Measurements from ENCODE around the gene FARSA.
A peak's percentile ranks its signal among the peaks of the same experiment; 100 is the strongest.

The FARSA gene

DNA sequence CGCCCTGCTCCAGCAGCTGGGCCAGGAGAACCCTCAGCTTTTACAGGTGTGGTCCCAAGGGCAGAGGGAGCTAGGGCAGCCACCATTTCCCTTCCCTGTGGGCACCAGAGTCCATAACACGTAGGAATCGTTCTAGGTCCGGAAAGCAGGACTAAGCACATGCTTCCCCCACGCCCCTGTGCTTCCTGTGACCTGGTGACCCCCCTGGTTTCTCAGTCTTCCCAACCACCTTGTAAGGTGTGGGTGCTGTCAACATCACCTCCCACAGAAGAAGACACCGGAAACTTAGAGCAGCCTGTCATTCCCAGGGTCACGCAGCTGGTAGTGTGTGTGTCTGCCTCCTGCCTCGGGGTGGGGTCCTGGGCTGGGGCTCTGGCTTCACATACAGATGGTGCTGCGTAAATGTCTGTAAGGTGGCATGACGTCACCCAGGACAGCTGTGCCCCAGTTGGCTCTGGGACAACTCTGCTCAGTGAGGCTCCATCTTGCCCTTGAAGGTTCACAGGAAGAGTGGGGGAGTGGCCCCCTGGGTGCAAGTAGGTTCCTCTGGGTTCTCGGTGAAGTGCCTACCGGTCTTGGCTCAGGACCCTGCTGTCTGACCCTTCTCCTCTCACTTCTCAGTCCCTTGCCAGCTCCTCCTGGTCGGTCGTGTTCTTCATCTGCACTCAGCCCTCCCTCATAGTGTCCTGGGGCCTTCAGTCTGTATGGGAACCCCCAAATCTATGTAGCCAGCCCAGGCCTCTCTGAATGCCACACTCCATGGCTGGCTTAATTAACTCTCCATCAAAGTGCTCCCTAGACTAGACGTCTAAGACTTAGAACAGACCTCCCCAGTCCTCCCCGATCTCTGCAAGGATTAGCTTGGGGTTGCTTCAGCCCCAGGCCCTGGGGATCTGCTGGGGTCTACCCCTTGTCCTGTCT, 16.1 kb upstream of the FARSA start:
- TF ChIP-seq, protein P1, sequence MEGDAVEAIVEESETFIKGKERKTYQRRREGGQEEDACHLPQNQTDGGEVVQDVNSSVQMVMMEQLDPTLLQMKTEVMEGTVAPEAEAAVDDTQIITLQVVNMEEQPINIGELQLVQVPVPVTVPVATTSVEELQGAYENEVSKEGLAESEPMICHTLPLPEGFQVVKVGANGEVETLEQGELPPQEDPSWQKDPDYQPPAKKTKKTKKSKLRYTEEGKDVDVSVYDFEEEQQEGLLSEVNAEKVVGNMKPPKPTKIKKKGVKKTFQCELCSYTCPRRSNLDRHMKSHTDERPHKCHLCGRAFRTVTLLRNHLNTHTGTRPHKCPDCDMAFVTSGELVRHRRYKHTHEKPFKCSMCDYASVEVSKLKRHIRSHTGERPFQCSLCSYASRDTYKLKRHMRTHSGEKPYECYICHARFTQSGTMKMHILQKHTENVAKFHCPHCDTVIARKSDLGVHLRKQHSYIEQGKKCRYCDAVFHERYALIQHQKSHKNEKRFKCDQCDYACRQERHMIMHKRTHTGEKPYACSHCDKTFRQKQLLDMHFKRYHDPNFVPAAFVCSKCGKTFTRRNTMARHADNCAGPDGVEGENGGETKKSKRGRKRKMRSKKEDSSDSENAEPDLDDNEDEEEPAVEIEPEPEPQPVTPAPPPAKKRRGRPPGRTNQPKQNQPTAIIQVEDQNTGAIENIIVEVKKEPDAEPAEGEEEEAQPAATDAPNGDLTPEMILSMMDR (IDR thresholded peaks at IDR 0.05; ENCODE audit: low read depth, low read length, missing control alignments) = no peak
- Histone ChIP-seq H3K36me3 (replicated peaks) (peaks cover 60% of the 10 kb centered on the region), H3K27ac (no peak overlapping the region), H3K4me3 (ENCODE audit: low read depth, low read length) (no peak overlapping the region), H3K27me3 (replicated peaks) (no peaks in the 10 kb centered on the region)
- in situ Hi-C loops (cut with HindIII; ENCODE audit: low pct_ligation_motif_present, low sequenced_read_pairs) = no loop called here
- no peak for DNase-seq

DNA sequence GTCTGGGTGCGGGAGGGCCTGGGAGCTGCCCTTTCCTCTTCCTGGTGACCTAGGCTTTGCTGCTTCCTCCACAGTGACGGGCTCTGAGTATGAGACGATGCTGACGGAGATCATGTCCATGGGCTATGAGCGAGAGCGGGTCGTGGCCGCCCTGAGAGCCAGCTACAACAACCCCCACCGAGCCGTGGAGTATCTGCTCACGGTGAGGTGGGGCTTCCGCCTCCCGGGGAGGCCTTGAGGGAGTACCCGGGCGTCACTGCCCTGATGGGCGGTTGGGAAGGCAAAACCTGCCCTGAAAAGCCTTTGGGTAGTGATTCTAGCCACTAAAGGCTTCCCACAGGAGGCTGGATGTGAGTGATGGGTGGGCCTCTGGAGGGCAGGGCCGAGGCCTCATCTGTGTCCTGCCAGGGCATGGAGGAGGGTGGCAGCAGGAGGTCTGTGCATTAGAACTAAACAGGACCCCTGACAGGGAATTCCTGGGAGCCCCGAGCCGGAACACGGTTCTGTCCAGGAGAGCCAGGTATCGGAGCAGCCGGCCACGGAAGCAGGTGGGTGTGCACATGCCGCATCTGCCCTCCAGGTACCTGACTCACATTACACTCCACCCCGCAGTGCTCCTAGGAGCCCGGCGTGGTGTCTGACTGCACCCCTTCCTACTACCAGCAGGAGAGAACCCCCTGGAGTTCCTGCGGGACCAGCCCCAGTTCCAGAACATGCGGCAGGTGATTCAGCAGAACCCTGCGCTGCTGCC, 15.3 kb upstream of the FARSA start:
- no peaks in the 10 kb centered on the region for H3K27me3 ChIP-seq (replicated peaks)
- in situ Hi-C loops (cut with HindIII; ENCODE audit: low pct_ligation_motif_present, low sequenced_read_pairs) = no loop called here
- no peak overlapping the region for H3K4me3 ChIP-seq (ENCODE audit: low read depth, low read length)
- TF ChIP-seq, protein P1 (IDR thresholded peaks at IDR 0.05; ENCODE audit: low read depth, low read length, missing control alignments) = no peak
- H3K27ac ChIP-seq = no peak overlapping the region
- no peak for DNase-seq
- peaks cover 60% of the 10 kb centered on the region for H3K36me3 ChIP-seq (replicated peaks)

DNA sequence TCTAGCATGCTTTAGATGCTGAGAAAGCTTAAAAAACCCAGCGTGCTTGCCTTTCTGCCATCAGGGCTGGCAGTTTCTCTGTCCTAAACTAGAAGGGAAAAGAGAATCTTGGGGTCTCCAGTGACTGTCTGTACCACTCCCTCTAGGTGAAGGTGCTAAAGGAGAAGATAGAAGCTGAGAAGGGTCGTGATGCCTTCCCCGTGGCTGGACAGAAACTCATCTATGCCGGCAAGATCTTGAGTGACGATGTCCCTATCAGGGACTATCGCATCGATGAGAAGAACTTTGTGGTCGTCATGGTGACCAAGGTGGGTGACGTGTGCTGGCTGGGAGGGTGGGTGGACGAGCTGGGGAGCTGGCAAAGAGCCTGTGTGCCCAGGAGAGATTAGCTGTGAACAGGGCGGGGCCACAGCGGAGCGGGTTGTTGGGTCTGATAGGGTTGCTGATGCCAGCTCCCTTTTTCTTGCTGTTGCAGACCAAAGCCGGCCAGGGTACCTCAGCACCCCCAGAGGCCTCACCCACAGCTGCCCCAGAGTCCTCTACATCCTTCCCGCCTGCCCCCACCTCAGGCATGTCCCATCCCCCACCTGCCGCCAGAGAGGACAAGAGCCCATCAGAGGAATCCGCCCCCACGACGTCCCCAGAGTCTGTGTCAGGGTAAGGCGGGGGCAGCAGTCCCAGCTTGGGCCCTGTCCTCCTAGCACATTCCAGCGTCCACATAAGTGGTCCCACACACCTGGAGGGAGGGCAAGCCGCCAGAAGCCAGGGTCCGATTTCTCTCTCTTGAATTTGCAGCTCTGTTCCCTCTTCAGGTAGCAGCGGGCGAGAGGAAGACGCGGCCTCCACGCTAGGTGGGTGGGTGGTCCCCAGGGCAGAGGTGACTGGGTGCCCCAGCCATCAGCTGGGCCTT, 14.4 kb upstream of the FARSA start:
- TF ChIP-seq, protein P1 (IDR thresholded peaks at IDR 0.05; ENCODE audit: low read depth, low read length, missing control alignments) = no peak
- H3K27me3 ChIP-seq (replicated peaks) = no peaks in the 10 kb centered on the region
- H3K4me3 ChIP-seq (ENCODE audit: low read depth, low read length) = no peak overlapping the region
- no peak overlapping the region for H3K27ac ChIP-seq
- no peak for DNase-seq
- in situ Hi-C loops (cut with HindIII; ENCODE audit: low pct_ligation_motif_present, low sequenced_read_pairs) = no loop called here
- peaks cover 61% of the 10 kb centered on the region for H3K36me3 ChIP-seq (replicated peaks)

DNA sequence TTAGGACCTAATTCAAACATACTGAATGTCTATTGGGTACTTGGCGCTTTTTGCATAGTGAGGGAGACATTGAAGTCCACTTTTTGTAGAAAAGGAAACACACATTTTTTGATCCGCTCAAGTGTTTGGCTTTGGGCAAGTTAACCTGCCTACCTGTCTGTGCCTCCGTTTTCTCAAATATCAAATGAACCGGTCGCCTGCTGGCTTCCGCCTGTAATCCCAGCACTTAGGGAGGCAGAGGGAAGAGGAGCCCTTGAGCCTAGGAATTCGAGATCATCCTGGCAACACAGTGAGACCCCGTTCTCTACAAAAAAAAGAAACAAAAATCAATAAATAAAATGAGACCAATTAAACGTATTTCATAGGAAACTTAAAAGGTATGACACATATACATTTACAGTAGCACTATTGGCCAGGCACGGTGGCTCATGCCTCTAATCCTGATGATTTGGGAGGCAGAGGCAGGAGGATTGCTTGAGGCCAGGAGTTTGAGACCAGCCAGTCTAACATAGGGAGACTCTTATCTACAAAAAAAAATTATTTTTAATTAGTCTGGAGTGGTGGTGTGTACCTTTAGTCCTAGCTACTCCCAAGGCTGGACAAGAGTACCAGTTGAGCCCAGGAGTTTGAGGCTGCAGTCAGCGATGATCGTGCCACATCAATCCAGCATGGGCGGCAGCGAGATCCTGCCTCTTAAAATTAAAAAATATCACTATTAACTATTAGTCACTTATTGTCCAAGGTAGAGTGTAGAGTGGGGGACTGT, 13.4 kb upstream of the FARSA start:
- Histone ChIP-seq H3K36me3 (replicated peaks) (peaks cover 57% of the 10 kb centered on the region), H3K27ac (peak overlapping the region; percentile 88), H3K4me3 (ENCODE audit: low read depth, low read length) (peak overlapping the region; percentile 77), H3K27me3 (replicated peaks) (no peaks in the 10 kb centered on the region)
- TF ChIP-seq, protein P1 (IDR thresholded peaks at IDR 0.05; ENCODE audit: low read depth, low read length, missing control alignments) = no peak
- in situ Hi-C loops (cut with HindIII; ENCODE audit: low pct_ligation_motif_present, low sequenced_read_pairs) = no loop called here
- no peak for DNase-seq

Data from brain microvascular endothelial cell (primary cell).